Measurements from ENCODE around the gene DEPDC5. TPM values are rescaled to one million over a fixed set of nuclear protein-coding genes. Genes with fewer than 3 reads are reported as not detected.

Gene DEPDC5
- total RNA-seq, 1 donor from 2014 or later: 39.5 TPM

DNA sequence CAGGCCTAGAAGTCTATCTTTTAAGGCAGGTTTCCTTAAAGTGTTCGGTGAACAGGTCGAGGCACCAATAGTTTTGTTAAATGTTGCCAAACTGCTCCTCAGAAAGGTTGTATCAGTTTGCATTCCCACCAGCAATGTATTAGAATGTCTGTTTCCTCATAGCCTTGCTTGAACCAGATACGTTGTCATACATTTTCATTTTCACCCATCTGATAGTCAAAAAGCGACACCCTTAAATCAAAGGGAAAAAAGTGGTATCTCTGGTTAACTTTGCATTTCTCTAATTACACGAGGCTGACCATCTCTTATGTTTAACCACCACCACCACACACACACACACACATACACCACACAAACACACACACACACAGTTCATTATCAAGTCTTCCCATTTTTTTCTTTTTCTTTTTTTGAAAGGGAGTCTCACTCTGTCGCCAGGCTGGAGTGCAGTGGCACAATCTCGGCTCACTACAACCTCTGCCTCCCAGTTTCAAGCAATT, 20.2 kb upstream of the DEPDC5 start:
- TF ChIP-seq, protein P1, sequence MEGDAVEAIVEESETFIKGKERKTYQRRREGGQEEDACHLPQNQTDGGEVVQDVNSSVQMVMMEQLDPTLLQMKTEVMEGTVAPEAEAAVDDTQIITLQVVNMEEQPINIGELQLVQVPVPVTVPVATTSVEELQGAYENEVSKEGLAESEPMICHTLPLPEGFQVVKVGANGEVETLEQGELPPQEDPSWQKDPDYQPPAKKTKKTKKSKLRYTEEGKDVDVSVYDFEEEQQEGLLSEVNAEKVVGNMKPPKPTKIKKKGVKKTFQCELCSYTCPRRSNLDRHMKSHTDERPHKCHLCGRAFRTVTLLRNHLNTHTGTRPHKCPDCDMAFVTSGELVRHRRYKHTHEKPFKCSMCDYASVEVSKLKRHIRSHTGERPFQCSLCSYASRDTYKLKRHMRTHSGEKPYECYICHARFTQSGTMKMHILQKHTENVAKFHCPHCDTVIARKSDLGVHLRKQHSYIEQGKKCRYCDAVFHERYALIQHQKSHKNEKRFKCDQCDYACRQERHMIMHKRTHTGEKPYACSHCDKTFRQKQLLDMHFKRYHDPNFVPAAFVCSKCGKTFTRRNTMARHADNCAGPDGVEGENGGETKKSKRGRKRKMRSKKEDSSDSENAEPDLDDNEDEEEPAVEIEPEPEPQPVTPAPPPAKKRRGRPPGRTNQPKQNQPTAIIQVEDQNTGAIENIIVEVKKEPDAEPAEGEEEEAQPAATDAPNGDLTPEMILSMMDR (conservative IDR thresholded peaks at IDR 0.05): no peak
- H3K27me3 Mint-ChIP-seq (ENCODE audit: low read depth): no peaks in the 10 kb centered on the region
- peaks cover 6% of the 10 kb centered on the region for H3K36me3 Mint-ChIP-seq (ENCODE audit: low read depth)
- peaks cover 14% of the 10 kb centered on the region for H3K4me1 Mint-ChIP-seq
- no peaks in the 10 kb centered on the region for H3K9me3 Mint-ChIP-seq
- H3K27ac Mint-ChIP-seq (ENCODE audit: unreplicated experiment): peak overlapping the region; percentile 59
- H3K4me3 Mint-ChIP-seq: no peak overlapping the region
- DNase-seq (ENCODE audit: low read depth, low spot score): no peak

DNA sequence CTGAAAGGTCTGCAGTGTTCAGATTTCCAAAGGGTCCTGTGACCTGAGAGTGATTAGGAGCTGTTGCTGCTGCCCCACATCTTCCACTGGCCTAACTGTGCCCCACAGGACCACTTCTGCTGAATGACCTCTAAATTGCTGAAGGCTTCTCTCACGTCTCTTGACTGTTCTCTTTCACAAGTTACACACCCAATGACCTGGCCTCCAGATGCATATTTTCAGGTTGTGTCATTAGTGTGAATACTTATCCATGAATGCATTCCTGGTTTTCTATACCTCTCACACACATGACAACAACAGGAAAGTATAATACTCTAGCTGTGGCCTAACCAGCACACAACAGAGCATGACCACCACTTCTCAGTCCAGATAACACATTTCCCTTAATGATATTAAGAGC, 19.3 kb upstream of the DEPDC5 start:
- peaks cover 7% of the 10 kb centered on the region for H3K4me1 Mint-ChIP-seq
- no peak for DNase-seq (ENCODE audit: low read depth, low spot score)
- no peak overlapping the region for H3K27ac Mint-ChIP-seq (ENCODE audit: unreplicated experiment)
- peaks cover 6% of the 10 kb centered on the region for H3K36me3 Mint-ChIP-seq (ENCODE audit: low read depth)
- no peaks in the 10 kb centered on the region for H3K9me3 Mint-ChIP-seq
- no peaks in the 10 kb centered on the region for H3K27me3 Mint-ChIP-seq (ENCODE audit: low read depth)
- H3K4me3 Mint-ChIP-seq: no peak overlapping the region
- TF ChIP-seq, protein P1 (conservative IDR thresholded peaks at IDR 0.05): no peak

GRCh38 chr22:31736458-31736857, 17.4 kb upstream of the DEPDC5 start:
- H3K27ac Mint-ChIP-seq (ENCODE audit: unreplicated experiment): no peak overlapping the region
- no peaks in the 10 kb centered on the region for H3K9me3 Mint-ChIP-seq
- TF ChIP-seq, protein P1 (conservative IDR thresholded peaks at IDR 0.05): no peak
- no peaks in the 10 kb centered on the region for H3K27me3 Mint-ChIP-seq (ENCODE audit: low read depth)
- peaks cover 5% of the 10 kb centered on the region for H3K4me1 Mint-ChIP-seq
- no peak overlapping the region for H3K4me3 Mint-ChIP-seq
- DNase-seq (ENCODE audit: low read depth, low spot score): no peak
- H3K36me3 Mint-ChIP-seq (ENCODE audit: low read depth): peaks cover 9% of the 10 kb centered on the region

- H3K27me3 Mint-ChIP-seq (ENCODE audit: low read depth): no peaks in the 10 kb centered on the region
- no peaks in the 10 kb centered on the region for H3K4me1 Mint-ChIP-seq
- TF ChIP-seq, protein P1 (conservative IDR thresholded peaks at IDR 0.05): no peak
- H3K27ac Mint-ChIP-seq (ENCODE audit: unreplicated experiment): no peak overlapping the region
- no peak for DNase-seq (ENCODE audit: low read depth, low spot score)
- H3K9me3 Mint-ChIP-seq: no peaks in the 10 kb centered on the region
- H3K4me3 Mint-ChIP-seq: no peak overlapping the region
- H3K36me3 Mint-ChIP-seq (ENCODE audit: low read depth): peaks cover 11% of the 10 kb centered on the region
These were observed 15.9 kb upstream of the DEPDC5 start for GRCh38 chr22:31737932-31738331.

- Mint-ChIP-seq H3K27ac (ENCODE audit: unreplicated experiment) (no peak overlapping the region), H3K27me3 (ENCODE audit: low read depth) (no peaks in the 10 kb centered on the region), H3K36me3 (ENCODE audit: low read depth) (peaks cover 10% of the 10 kb centered on the region), H3K4me1 (no peaks in the 10 kb centered on the region), H3K4me3 (no peak overlapping the region), H3K9me3 (no peaks in the 10 kb centered on the region)
- no peak for DNase-seq (ENCODE audit: low read depth, low spot score)
- TF ChIP-seq, protein P1 (conservative IDR thresholded peaks at IDR 0.05): no peak
These were observed 15.3 kb upstream of the DEPDC5 start for GRCh38 chr22:31738566-31738965.

Data from neural crest cell (in vitro differentiated cells).